ENCODE measurements around the gene MDM1.

The MDM1 gene

DNA sequence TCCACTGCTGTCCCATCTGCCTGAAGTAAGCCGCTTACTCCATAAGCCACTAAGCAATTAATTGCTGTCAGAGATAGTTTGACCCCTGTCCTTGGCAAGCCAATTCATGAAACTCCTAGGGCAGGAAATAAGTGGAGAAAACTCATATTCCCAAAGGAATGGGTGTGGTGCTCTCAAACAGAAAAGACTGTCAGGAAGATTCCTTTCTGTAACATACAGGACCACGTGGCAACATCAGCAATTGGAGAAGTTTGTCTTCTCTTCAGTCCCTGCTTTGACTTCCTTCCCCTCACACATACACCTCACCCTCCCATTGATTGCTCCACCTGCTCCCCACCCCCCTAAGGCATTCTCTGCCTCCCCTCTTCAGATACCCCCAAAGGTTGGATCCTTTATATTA is 36.2 kb upstream of the MDM1 start:
- TF ChIP-seq ELF4 (IDR thresholded peaks at IDR 0.05) = no peak
- no peak for TF ChIP-seq NFRKB (IDR thresholded peaks at IDR 0.05)
- no peak for TF ChIP-seq FOXK2 (IDR thresholded peaks at IDR 0.05)
- no peak for TF ChIP-seq SUZ12 (IDR thresholded peaks at IDR 0.05)
- no peak for TF ChIP-seq FOXM1 (IDR thresholded peaks at IDR 0.05; ENCODE audit: borderline replicate concordance)
- TF ChIP-seq, protein P1, sequence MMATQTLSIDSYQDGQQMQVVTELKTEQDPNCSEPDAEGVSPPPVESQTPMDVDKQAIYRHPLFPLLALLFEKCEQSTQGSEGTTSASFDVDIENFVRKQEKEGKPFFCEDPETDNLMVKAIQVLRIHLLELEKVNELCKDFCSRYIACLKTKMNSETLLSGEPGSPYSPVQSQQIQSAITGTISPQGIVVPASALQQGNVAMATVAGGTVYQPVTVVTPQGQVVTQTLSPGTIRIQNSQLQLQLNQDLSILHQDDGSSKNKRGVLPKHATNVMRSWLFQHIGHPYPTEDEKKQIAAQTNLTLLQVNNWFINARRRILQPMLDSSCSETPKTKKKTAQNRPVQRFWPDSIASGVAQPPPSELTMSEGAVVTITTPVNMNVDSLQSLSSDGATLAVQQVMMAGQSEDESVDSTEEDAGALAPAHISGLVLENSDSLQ (IDR thresholded peaks at IDR 0.05) = no peak
- DNase-seq (ENCODE audit: extremely low spot score) = no peak
- POLR2A ChIA-PET = no interaction called here
- CTCF ChIA-PET = no interaction called here

DNA sequence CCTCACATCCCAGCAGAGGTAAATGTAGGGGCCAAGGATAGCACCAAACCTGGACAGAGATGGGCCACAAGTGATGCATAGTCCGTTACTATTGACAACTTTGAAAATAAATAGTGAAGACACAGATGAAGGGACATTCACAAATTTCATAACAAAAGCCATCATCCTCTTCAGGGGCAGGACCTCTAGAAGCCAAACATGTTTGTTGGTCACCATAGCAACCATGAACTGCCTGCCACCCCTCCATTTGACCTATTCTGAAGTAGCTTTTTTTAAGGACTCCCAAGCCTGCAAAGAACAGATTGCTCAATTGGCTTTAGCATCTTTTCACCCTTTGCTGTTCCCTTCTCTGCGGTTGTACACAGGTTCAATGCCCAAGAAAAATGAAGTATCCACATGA is 35.7 kb upstream of the MDM1 start:
- TF ChIP-seq ELF4 (IDR thresholded peaks at IDR 0.05) (no peak), TARDBP (IDR thresholded peaks at IDR 0.05) (no peak), LEF1 (IDR thresholded peaks at IDR 0.05; ENCODE audit: borderline replicate concordance) (no peak), SUZ12 (IDR thresholded peaks at IDR 0.05) (no peak), ARNT (IDR thresholded peaks at IDR 0.05) (no peak), FOXM1 (IDR thresholded peaks at IDR 0.05; ENCODE audit: borderline replicate concordance) (no peak), BHLHE40 (IDR thresholded peaks at IDR 0.05; ENCODE audit: borderline replicate concordance) (no peak), L3MBTL2 (conservative IDR thresholded peaks at IDR 0.05) (no peak)
- TF ChIP-seq, protein P1 (IDR thresholded peaks at IDR 0.05) = no peak
- DNase-seq (ENCODE audit: extremely low spot score) = no peak
- ChIA-PET POLR2A (no interaction called here), CTCF (no interaction called here)

DNA sequence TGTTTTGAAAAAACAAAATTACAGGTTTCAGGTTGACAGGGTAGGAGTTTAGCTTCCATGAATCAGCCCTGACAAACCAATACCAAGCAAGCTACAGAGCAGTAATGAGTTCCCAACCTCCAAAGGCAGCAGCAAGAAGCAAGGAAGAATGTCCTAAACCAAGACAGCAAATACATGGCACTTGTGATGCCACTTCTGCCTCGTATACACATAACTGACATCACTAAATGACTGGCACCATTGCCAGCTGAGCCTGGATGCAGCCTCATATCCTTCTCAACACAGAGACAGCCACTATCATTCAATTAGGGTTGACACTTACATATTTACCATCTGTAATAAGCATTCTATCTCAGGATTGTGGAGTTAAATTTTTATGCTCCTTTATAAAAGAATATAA is 35.0 kb upstream of the MDM1 start:
- CTCF ChIA-PET = no interaction called here
- DNase-seq (ENCODE audit: extremely low spot score) = no peak
- POLR2A ChIA-PET = no interaction called here
- TF ChIP-seq SP1 (IDR thresholded peaks at IDR 0.05) (no peak), BHLHE40 (IDR thresholded peaks at IDR 0.05; ENCODE audit: borderline replicate concordance) (no peak), FOXM1 (IDR thresholded peaks at IDR 0.05; ENCODE audit: borderline replicate concordance) (no peak), ARNT (IDR thresholded peaks at IDR 0.05) (no peak), CTBP1 (IDR thresholded peaks at IDR 0.05; ENCODE audit: borderline replicate concordance) (no peak), FOXK2 (IDR thresholded peaks at IDR 0.05) (no peak)

DNA sequence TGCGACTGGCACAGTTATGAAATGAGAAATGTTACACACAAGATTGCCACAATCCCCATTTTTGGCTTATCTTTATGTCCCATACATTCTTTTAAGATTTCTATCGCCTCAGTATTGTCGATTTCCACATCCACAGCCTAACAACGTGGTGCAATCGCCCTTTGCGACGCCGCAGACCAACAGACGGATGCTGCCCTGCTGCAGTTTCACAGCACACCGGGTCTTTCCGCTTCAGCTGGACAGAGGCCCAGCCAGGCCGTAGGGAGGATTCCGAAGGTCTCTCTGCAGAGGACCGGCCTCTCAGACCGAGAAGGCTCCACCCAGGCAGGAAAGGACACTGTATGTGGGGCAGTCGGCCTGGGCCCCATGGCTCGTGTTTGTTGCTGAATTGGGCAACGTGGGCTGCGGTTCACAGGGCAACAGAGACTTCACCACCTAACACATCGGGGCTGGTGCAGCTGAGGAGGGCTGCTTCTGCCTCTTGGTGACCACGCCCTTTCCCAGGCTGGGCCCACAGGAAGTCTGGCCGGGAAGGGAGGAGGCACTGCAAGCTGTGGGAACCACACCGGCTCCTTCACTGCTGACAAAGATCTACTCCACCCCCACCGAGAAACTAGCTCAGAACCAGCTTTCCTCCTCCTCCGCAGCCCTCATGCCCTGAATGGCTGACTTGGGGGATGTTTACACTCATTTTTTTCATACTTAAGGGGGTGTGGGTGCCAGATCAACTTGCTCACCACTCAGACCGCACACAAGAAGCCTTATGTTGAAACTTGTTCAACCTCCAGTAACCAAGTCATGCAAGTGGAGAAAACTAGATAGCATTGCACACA is 32.9 kb upstream of the MDM1 start:
- ChIA-PET CTCF (no interaction called here), POLR2A (interaction anchor here (0.9 to 1.0 kb wide), 2 partner anchors 9 to 19 kb away, joined by 3 read pairs; no protein-coding TSS in a partner anchor)
- TF ChIP-seq HDGF (IDR thresholded peaks at IDR 0.05; ENCODE audit: borderline replicate concordance) = no peak
- DNase-seq (ENCODE audit: extremely low spot score) = peak; percentile 76

DNA sequence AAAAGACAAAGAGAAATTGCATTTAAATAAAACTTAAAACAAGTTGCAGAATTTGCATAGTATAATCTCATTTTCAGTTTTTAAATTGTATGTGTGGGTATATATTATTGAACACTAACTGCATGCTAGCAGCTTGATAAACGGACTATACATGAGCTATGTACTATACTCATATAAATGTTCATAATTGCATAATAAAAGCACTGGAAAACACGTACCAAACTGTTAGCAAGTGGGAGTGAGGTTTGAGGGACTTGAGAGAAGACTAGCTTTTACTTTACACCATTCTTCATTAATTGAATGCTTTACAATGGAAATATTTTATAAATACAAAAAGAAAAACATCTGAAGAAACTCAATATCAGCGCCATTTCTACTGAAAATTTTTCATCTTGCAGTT is 32.2 kb upstream of the MDM1 start:
- ChIA-PET CTCF (no interaction called here), POLR2A (interaction anchor here (1.0 kb wide), 1 partner anchor 19 kb away, joined by 3 read pairs; no protein-coding TSS in a partner anchor)
- DNase-seq (ENCODE audit: extremely low spot score) = no peak
- no peak for TF ChIP-seq BHLHE40 (IDR thresholded peaks at IDR 0.05; ENCODE audit: borderline replicate concordance)
- no peak for TF ChIP-seq HDGF (IDR thresholded peaks at IDR 0.05; ENCODE audit: borderline replicate concordance)
- TF ChIP-seq, protein P1 (IDR thresholded peaks at IDR 0.05) = no peak
- TF ChIP-seq TARDBP (IDR thresholded peaks at IDR 0.05) = no peak
- no peak for TF ChIP-seq FOXK2 (IDR thresholded peaks at IDR 0.05)
- no peak for TF ChIP-seq FOXA1 (IDR thresholded peaks at IDR 0.05)
- TF ChIP-seq NFRKB (IDR thresholded peaks at IDR 0.05) = no peak

DNA sequence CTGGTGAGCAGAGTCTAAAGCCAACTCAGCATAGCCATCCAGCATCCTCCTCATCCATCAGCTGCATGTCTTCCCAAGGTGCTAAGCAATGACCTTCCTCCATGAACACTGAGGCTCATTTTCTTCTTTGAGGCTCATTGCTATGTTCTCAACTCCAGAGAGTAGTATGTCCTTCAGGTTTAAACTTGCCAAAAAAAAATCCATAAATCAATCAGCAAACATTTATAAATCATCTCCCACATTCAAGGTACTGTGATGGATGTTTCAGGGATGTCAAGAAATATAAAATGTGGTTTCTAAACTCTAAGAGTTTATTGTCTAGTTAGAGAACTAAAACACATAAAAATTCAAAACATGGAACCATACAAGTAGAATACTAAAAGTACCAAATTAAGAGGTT is 29.8 kb upstream of the MDM1 start:
- POLR2A ChIA-PET = no interaction called here
- no peak for DNase-seq (ENCODE audit: extremely low spot score)
- TF ChIP-seq FOXK2 (IDR thresholded peaks at IDR 0.05) (no peak), HDGF (IDR thresholded peaks at IDR 0.05; ENCODE audit: borderline replicate concordance) (no peak), FOXA1 (IDR thresholded peaks at IDR 0.05) (no peak), FOXM1 (IDR thresholded peaks at IDR 0.05; ENCODE audit: borderline replicate concordance) (no peak)
- CTCF ChIA-PET = no interaction called here

DNA sequence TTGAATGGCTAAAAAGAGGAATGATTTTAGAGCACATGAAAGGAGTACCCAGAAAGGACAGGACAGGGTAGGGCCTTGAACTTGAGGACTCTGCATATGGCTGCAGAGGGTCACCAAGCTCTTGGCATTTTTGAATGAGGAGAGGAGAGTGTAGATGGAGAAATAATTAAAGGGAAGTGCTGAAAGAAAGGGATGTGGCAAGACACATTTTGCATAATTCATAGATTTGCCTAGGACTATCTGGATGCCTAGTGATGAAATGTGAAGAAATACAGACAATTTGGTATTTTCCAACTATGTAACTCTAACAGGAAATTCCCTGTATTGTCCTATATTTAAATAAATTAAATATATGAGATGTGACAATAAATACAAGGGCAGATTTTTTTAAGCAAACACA is 27.5 kb upstream of the MDM1 start:
- TF ChIP-seq CTBP1 (IDR thresholded peaks at IDR 0.05; ENCODE audit: borderline replicate concordance) (no peak), ZNF384 (IDR thresholded peaks at IDR 0.05) (no peak), FOXK2 (IDR thresholded peaks at IDR 0.05) (no peak), FOXM1 (IDR thresholded peaks at IDR 0.05; ENCODE audit: borderline replicate concordance) (no peak), SUZ12 (IDR thresholded peaks at IDR 0.05) (no peak), NFRKB (IDR thresholded peaks at IDR 0.05) (no peak), FOXA1 (IDR thresholded peaks at IDR 0.05) (no peak), ELF4 (IDR thresholded peaks at IDR 0.05) (no peak), SP1 (IDR thresholded peaks at IDR 0.05) (no peak), LEF1 (IDR thresholded peaks at IDR 0.05; ENCODE audit: borderline replicate concordance) (no peak), ARNT (IDR thresholded peaks at IDR 0.05) (no peak), TARDBP (IDR thresholded peaks at IDR 0.05) (no peak), L3MBTL2 (conservative IDR thresholded peaks at IDR 0.05) (no peak), BHLHE40 (IDR thresholded peaks at IDR 0.05; ENCODE audit: borderline replicate concordance) (no peak), HDGF (IDR thresholded peaks at IDR 0.05; ENCODE audit: borderline replicate concordance) (no peak)
- TF ChIP-seq, protein P1 (IDR thresholded peaks at IDR 0.05) = no peak
- no peak for DNase-seq (ENCODE audit: extremely low spot score)
- CTCF ChIA-PET = interaction anchor here (0.6 to 1.4 kb wide), 2 partner anchors 23 to 49 kb away, joined by 3 to 5 read pairs; no protein-coding TSS in a partner anchor
- POLR2A ChIA-PET = interaction anchor here (1.4 kb wide), 1 partner anchor 251 kb away, joined by 3 read pairs; the partner anchor contains the start of gene RAP1B

Data from HEK293T (cell line).